ENCODE data around the gene RSPH6A. TPM values are rescaled to one million over a fixed set of nuclear protein-coding genes. Genes with fewer than 3 reads are reported as not detected.

RSPH6A gene
- total and polyA plus RNA-seq, 2 of the 13 experiments (the other 11 are each of a cell fraction or from before 2014, with no cell fraction given) = 0.07 TPM; not detected in 1

GRCh38 chr19:45863840-45864628, 48.9 kb upstream of the RSPH6A start, which contains the start of gene FOXA3 (continued):
- TF ChIP-seq NFIB (CRISPR knock-in tag; IDR thresholded peaks at IDR 0.05; ENCODE audit: borderline replicate concordance) = no peak
- peak; percentile 34; the same call in 1 of the 3 replicates for TF ChIP-seq MXI1 (IDR thresholded peaks at IDR 0.05; ENCODE audit: borderline replicate concordance, low read depth, low read length)
- 0 out of 4 replicates have a peak, but pooled peaks of 1 of the 2 experiments have one; percentile 21 for TF ChIP-seq NR2F1 (CRISPR knock-in tag; IDR thresholded peaks at IDR 0.05)
- no peak for TF ChIP-seq ZUFSP (CRISPR knock-in tag; IDR thresholded peaks at IDR 0.05; ENCODE audit: borderline replicate concordance)
- no peak for TF ChIP-seq FOXJ3 (CRISPR knock-in tag; IDR thresholded peaks at IDR 0.05; ENCODE audit: borderline replicate concordance)
- no peak for TF ChIP-seq TIGD3 (CRISPR knock-in tag; IDR thresholded peaks at IDR 0.05; ENCODE audit: borderline replicate concordance)
- TF ChIP-seq HNF1A (IDR thresholded peaks at IDR 0.05; ENCODE audit: low read depth) = peak; percentile 19; the same call in 1 of the 2 replicates
- TF ChIP-seq HNF1A (CRISPR knock-in tag; IDR thresholded peaks at IDR 0.05; ENCODE audit: borderline replicate concordance) = peak; percentile 79; the same call in 1 of the 2 replicates
- no peak for TF ChIP-seq ZNF12 (CRISPR knock-in tag; IDR thresholded peaks at IDR 0.05)
- TF ChIP-seq NFIC (IDR thresholded peaks at IDR 0.05; ENCODE audit: low read length) = no peak
- peak; percentile 65; the same call in 1 of the 2 replicates for TF ChIP-seq TFAP4 (IDR thresholded peaks at IDR 0.05; ENCODE audit: borderline replicate concordance, low read depth)
- TF ChIP-seq KLF11 (CRISPR knock-in tag; IDR thresholded peaks at IDR 0.05) = 0 out of 2 replicates have a peak, but pooled peaks have one; percentile 47
- TF ChIP-seq PCBP2 (optimal IDR thresholded peaks at IDR 0.05; ENCODE audit: low read depth, low read length, poor library complexity, severe bottlenecking) = no peak

Data from HepG2 (cell line).